Hypothalamus (tissue), 51 donors: ENCODE results near the gene MAGI1.
A peak's percentile ranks its signal among the peaks of the same experiment; 100 is the strongest.
"Not testable (repeated sequence)": the region's sequence is repeated elsewhere in the genome, so short reads cannot be mapped to it uniquely, and the experiment has no call there.

Experiments
- DNase-seq, 51 donors: peaks; one replicate each; lab custom pipeline; 2025; lab: John Stamatoyannopoulos, UW

MAGI1 gene

DNA sequence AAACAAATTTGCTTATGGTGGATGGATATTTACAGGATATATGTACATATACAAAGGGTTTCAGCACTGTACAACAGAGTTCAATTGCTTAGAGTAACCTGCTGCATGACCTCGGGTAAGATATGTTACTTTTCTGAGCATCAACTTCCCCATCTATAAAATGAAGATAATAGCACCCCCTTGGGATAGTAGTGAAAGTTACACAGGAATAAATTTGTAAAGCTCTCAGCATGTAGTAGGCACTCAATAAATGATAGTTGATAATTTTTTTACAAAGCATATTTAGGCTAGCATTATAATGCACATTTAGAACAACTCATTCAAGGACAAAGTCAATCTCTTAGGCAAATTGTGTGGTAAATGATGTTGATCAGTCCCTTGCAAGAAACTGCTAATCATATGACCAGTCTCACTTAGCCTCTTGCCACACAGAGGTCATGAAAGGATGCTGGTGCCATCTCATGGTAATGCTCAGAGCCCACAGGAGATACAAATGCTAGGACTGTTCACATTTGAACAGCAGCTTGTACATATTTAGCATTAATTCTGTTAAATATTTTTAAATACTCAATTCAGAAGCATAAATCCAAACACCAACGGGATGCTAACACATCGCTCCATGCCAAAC is 123.9 kb downstream of the MAGI1 start:
- DNase-seq, result no peak

DNA sequence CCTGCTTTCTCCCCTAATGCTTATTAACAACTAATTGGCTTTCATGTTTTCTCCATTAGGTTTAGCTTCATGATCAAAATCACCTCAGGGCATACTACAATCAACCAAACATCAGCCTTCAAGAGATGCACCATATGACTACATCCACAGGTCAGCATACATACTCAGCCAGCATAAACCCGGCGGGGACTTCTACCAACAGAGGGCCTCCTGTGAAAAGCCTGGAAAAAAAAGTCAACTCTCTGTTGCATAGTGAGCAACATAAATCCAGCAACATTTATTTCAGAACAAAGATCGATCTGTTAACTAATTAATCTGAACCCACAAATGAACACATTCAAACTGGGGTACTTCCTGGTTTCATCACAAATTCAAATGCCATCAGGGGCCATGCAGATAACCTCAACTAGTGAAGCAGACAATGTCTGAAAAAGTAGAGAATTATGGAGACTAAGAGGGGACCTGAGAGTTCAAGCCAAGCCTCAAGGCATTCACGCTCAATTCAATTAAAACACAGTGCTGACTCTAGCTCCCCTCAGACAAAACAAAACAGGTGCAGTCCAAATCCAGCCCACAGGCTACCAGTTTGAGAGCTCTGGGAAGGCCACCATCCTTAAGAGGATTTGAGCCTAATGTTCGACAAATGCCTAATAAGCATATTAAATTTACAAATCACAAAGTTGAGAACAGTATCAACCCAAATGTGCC is 124.5 kb downstream of the MAGI1 start:
- peak in 11 of 51 donors; percentile 0 to 50 (median 9) for DNase-seq

DNA sequence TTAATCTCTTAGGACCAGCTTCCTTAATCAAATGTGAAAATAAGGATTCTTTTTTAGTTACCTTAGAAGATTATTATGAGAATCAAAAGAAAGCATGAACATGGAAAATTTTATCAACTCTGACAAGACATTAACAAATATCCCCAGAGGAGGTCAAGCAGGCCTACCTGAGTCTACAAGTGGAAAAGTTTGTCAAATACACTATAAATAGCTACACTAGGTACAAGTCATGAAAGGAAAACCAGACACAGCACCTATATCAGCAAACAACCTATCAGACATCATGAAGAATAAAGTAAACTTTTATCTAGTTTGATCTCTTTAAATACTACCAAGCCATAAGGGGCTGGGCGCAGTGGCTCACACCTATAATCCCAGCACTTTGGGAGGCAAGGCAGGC is 126.1 kb downstream of the MAGI1 start:
- no peak for DNase-seq

DNA sequence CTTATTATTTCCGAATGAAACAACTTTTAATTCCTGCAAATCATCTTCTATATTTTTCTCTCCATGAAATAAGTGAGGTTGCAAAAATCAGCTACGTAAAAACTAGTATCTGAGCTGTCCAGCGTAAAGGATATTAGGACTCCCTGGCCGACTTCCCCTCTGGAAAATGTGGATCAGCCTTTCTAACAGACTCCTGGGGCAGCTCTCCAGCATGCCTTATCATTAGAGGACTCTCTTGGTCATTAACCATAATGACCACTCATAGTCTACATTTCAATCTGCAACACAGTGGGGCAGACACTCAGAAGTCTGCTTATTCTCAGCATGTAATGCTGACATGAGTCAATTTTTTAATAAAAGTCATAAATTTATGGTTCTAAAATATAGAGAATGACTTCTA is 130.1 kb downstream of the MAGI1 start:
- DNase-seq, result no peak

DNA sequence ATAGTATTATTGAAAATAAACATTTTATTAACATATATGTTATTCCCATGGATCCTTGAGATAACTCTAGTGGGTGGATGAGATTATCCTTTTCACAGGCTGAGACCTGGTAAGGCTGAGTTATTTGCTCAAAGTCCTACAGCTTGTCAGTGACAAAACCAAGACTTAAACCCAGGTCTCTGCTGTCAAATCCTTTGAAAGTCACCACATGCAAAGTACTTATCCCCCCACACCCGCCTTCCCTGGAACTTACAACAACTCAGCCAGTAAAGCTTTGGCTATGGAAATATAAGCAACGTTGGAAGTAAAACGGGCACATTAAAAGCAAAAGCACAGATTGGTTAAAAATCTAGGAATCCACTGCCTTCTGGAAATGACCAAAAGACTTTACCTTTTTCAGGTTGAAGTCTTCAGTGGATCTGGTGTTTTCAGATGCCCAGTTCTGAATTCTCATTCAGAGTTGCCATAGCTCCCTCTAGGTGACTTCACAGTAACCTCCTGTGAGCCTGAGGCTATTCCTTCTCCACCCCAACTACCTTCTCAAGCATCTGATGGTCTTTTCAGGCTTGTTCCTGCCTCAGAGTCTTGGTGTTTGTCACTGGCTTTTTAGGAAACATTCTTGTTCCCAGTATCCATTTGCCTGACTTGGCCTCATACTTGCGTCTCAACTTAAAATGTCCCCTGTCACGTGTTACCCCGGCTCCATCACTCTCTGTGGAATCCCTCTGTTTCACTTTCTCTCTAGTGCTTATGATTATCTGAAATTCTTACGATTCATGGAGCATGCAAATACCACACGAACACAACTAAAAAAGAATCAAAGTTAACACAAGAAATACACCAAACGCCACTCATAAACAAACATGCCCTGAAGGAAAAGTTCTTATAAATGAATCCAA is 131.2 kb downstream of the MAGI1 start:
- DNase-seq, result no peak

DNA sequence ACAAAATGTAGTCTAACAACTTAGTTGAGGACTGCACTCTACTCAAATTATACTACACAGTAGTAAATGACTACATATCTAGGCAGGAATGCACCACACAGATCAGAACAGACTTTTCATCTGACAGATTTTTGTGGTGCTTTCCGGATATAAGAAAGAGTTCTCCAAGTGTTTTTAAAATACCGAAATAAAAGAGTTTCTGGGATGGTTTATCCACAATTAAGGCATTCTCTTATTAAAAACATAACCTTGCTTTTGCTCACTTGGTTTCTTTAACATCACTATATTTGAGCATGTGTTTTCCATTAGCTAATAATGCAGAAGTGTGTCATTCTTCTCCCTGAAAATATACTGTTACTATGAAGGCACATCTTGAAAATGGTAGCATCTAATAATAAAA is 132.9 kb downstream of the MAGI1 start:
- DNase-seq, result no peak

DNA sequence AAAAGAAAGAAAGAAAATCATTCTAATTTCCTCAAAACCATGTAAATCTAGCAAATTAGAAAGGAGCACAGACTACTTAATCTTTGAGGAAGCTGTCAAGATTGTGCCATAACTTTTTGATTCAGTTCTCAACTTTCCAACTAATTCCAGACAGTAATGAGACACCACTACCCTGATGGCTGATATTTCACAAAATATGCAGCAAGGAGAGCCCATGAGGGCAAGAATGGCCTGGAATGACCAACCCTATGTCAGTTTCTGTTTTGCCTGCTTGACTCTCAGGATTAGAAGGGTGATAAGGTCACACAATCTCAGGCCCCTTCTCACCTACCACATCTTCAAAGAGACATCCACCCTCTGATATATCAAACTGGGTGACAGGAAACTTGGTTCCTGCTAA is 134.7 kb downstream of the MAGI1 start:
- DNase-seq, result no peak

DNA sequence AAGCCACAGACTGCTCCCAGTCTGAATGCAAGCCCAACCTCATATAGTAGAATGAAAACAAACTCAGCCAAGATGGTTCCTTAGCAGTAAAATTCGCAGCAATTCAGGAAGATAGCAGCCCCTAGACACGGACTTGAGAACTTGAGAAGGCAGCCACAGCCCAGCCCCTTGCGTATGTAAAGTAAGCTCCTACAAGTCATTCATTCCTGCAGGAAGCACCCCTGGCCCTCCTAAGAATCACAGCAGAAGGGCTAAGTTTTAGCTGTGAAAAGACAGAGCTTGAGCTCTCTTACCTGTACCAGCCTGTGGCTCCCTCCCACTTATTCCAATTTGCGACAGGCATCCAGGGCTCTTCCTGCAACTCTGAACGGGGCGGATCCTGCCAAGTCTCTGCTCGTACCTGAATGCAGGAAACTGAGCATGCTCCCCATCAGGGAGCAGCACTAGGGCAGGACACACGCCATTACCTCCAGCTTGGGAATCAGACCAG is 136.4 kb downstream of the MAGI1 start:
- DNase-seq, result no peak

DNA sequence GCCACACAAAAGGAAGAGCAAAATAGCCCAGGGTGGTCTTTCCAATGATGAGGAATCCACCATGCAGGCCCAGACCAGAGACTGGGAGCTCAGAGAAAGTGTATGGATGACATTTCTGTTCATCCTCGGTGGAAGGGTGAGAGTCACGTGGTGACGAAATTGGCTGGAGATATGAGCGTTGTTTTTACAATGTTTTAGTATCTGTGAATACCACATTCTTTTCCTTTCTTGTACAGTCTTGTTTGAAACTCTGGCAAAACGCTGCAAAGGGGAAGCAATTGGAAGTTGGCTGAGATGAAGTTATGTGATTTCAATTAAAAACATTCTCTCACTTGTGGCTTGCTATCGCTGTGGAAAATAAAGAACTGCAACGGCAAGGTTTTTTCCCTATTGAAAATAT is 137.5 kb downstream of the MAGI1 start:
- no peak for DNase-seq

DNA sequence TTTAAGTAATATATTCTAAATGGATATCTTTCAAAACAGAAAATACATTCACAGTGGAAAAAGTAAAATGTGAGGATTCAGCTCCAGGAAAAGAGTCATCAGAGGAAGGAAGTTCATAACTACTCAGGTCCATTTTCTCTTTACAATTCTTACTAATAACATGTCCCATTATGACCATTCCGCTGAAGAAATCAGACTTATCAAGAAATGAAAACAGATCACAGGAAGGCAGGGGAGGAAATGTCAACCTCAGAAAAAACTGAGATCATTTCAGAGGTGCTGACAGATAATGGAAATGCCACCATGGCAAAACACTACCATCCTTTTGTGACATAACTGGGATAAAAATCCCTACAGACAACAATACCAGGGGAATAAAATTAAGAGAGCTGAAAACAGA is 139.5 kb downstream of the MAGI1 start:
- DNase-seq, result no peak

DNA sequence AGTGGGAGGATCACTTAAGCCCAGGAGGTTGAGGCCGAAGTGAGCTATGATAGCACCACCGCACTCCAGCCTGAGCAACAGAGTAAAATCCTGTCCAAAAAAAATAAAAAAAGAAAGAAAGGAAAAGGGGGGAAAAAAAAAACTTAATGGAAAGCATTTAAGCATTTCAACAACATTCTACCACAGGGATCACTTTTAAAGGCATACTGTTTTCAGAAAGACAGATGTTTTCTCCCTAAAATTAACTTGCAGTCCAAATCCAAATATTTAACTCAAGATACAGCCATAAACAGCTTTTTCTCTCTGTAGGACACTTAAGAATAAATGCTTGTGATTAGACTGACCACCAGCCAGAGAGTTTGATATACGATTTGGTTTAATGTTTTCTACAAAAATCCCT is 141.0 kb downstream of the MAGI1 start:
- no peak for DNase-seq

DNA sequence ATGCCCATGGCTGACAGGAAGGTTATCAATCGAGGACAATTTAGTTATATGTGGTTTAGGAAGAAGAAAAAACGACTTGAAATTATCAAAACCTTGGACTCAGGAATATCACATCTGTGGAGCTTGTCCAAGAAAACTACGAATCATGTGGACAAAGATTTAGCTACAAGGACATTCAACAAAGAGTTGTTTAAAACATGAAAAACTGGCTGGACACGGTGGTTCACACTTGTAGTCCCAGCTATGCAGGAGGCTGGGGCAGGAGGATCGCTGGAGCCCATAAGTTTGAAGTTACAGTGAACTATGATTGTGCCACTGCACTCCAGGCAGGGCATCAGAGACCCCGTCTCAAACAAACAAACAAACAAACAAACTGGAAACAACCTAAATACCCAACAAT is 142.4 kb downstream of the MAGI1 start:
- no peak for DNase-seq

DNA sequence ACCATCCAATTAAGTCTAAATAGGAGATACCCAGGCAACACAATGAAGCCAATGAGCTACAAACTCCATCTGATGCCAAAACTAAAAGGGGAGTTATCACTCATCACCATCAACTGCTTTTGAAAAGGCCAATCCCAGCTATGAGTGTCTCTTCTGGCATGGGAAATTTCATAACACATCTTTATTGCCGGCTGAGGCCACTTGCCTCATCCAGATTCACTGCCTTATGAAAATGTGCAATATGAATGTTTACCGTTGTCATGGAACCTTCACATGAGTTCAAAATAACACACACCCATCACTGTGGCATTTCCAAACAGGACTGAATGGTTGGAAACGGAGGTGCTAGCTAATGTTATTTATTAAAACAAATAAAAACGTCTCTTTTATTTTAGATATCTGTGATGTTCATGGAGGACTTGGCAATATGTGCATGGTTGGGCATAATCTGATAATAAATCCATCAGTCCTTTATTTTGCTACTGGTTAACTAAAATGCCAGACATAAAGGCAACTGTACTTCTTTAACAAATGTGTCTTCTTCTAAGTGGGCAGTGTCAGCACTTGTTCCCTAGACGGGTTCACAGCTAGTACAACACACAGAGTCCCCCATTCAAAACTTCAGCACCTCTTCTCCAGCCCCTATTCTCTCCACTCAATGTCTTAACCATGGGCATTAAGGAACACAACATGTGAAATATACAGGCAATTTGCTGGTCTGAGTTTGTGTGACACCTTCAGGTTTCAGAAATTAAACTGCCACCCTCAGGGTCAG is 143.9 kb downstream of the MAGI1 start:
- no peak for DNase-seq

DNA sequence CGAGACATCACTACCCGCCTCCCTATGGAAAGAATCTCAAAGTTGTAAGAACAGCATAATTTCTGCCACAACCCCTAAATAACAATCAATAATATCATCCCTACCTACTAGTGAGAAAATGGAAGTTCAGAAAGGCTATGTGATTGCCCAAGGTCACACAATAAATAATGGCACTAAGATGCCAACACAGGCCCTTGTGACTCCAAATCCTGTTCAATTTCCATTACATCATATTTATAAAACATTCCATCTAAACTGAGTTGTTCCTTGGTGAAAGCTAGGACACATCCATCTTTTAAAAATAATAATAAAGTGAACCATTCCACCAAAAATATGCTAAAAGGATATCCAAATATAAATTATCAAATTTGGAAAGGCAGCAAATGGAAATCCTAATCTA is 144.6 kb downstream of the MAGI1 start:
- DNase-seq, result no peak

DNA sequence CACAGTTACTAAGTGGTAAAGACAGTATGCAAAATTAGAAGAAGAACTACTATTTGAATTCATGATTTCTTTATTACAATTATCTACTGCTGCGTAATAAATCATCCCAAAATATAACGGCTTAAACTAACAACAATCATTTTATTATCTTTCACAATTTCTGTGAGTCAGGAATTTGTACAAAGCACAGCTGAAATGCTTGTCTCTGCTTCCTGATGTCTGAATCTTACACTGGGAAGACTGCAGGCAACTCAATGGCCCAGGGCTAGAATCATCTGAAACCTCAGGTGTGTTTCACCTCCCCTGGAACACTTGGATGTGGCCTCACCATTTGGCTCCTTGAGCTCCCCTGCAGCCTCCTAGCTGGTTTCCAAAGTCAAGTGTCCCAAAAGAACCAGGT is 145.1 kb downstream of the MAGI1 start:
- no peak for DNase-seq

DNA sequence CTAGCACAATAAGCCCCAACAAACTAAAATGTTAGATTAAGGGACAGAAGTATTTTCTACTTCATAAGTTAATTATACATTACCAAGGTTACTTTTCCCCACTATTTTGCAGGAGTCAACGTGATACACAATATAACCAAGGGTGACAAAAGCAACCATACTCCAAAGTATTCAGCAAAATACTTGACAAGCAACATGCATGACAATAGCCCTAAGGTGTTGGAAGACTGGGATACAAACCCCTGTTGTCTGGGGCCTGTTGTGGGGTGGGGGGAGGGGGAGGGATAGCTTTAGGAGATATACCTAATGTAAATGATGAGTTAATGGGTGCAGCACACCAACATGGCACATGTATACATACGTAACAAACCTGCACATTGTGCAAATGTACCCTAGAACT is 147.2 kb downstream of the MAGI1 start:
- not testable (repeated sequence) for DNase-seq

DNA sequence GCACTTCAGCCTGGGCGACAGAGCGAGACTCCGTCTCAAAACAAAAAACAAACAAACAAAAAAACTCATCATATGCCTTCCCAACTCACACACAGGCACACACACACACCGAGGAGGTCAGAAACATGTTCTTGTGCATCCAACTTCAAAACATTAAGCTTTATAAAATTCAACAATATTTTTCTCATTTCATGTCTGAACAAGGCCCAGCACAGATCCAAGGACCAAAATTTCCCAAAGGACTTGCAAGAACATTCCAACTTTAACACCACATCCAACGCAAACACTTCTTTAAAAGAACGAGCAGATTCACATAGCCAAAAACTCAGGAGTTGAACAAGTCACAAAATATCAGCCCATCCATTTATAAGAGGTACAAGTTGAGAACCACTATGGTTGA is 148.4 kb downstream of the MAGI1 start:
- no peak for DNase-seq

DNA sequence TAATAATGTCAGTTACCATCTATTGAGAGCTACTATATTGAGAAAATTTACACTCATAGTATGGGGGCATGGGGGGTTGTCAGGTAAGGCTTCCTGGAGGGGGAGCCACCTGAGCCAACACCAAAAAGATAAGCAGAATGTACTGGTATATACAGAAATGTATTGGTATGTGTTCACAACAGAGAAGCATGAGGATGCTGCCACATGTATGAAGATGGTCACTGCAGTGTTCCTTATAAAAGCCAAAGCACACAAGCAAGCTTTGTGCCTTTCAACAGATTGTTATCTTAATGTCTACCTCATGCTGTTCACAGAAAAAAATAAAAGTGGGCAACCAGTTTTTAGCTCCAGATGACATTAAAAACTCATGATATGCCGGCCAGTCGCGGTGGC is 149.0 kb downstream of the MAGI1 start:
- no peak for DNase-seq

DNA sequence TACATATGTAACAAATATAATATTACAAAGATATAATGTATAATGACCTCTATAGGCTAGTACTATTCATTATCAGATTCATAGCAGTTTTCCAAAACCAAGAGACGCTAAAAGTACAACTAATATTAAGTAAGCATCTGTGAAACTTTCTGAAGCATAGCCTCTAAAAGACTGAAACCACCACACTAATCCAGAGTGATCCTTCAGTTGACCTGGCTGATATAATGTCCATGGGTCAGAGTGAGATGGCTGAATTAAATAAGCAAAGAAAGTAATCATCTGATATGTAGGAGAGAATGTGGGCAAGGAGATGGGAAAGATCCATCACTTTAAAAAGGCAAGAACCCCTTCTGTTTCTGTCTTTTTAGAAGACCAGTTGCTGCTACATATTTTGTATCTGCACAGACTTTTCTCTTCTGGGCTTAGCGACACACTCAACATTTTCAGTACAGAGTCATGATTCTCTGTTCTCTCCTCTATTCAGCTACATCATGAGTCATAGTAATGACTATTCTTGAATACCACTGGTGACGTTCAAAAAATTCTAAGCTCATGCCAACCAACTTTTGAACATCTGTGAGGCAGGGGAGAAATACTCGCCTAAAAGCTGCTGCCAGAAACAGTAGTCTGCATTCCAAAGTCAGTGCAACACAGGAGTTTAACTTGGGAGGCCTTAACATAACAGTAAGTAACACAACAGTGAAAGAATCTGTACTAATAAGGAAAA is 149.6 kb downstream of the MAGI1 start:
- DNase-seq, result peak in 1 of 51 donors; percentile 8

DNA sequence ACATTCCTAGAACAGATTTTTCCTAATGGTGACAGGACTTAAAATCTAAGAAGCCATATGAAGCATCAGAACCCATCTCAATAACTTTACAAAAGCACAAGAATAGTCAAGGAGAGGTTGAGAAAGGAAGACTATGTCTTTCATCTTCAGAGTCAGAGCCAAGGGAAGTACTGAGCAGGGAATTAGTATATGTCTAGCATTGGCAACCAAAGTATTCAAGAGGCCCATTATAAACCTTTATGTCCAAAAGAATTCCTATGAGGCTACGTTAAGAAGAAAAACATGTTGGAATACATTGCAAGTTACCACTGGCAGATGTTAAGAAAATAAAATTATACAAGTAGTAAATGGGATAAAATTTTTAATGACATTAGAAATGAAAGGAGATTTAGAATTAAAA is 150.5 kb downstream of the MAGI1 start:
- DNase-seq, result no peak
